SK-N-SH treated with all-trans-retinoic acid at 6 μM for 48 hours (cell line): Measurements from ENCODE around the gene FILIP1.

ENCODE experiments used
- ATAC-seq: fragments of 200-7000 bp; cut with Tn5 transposase; 3 replicates; pipeline ENCODE4 v1.9.1; 2020; ENCODE audit warnings: mild to moderate bottlenecking, moderate library complexity
- ARNTL ChIP-seq: fragments of 450-650 bp; formaldehyde crosslinking; IDR thresholded peaks from 2 replicates; pipeline ENCODE4 v1.5.0; 2020; ENCODE audit warnings: low read depth, mild to moderate bottlenecking, moderate library complexity, borderline replicate concordance
- BACH2 ChIP-seq: fragments of 250-450 bp; sonication (Bioruptor Pico); IDR thresholded peaks from 2 replicates; pipeline ENCODE4 v1.9.0; 2021; ENCODE audit warnings: mild to moderate bottlenecking, borderline replicate concordance
- CSDC2 ChIP-seq: fragments of 250-450 bp; sonication (Bioruptor Pico); IDR thresholded peaks from 2 replicates; pipeline ENCODE4 v1.5.0; 2020; ENCODE audit warnings: mild to moderate bottlenecking, moderate library complexity
- ESRRG ChIP-seq: fragments of 250-450 bp; sonication (Bioruptor Pico); IDR thresholded peaks from 2 replicates; pipeline ENCODE4 v1.6.1; 2021; ENCODE audit warnings: mild to moderate bottlenecking
- GLIS3 ChIP-seq: fragments of 250-450 bp; sonication (Bioruptor Pico); IDR thresholded peaks from 2 replicates; pipeline ENCODE4 v1.5.0; 2020; ENCODE audit warnings: mild to moderate bottlenecking, moderate library complexity
- ISL1 ChIP-seq: fragments of 250-450 bp; sonication (Bioruptor Pico); IDR thresholded peaks from 2 replicates; pipeline ENCODE4 v2.1.2; 2022; ENCODE audit warnings: mild to moderate bottlenecking, moderate library complexity
- OSR1 ChIP-seq: fragments of 250-450 bp; sonication (Bioruptor Pico); IDR thresholded peaks from 2 replicates; pipeline ENCODE4 v1.8.0; 2022; ENCODE audit warnings: moderate library complexity, mild to moderate bottlenecking, inconsistent platforms
- PPARA ChIP-seq: fragments of 250-450 bp; sonication (Bioruptor Pico); IDR thresholded peaks from 2 replicates; pipeline ENCODE4 v1.5.0; 2020; ENCODE audit warnings: mild to moderate bottlenecking, borderline replicate concordance
- RARB ChIP-seq: fragments of 250-450 bp; sonication (Bioruptor Pico); IDR thresholded peaks from 2 replicates; pipeline ENCODE4 v1.8.0; 2021; ENCODE audit warnings: mild to moderate bottlenecking, moderate library complexity
- TCF4 ChIP-seq: fragments of 250-450 bp; sonication (Bioruptor Pico); IDR thresholded peaks from 2 replicates; pipeline ENCODE4 v1.8.0; 2021; ENCODE audit warnings: mild to moderate bottlenecking, moderate library complexity, borderline replicate concordance
- ZC3H10 ChIP-seq: fragments of 250-450 bp; sonication (Bioruptor Pico); IDR thresholded peaks from 2 replicates; pipeline ENCODE4 v1.5.1; 2021; ENCODE audit warnings: mild to moderate bottlenecking, moderate library complexity
- ZFP3 ChIP-seq: fragments of 250-450 bp; sonication (Bioruptor Pico); IDR thresholded peaks from 2 replicates; pipeline ENCODE4 v1.5.0; 2020; ENCODE audit warnings: mild to moderate bottlenecking, moderate library complexity
- ZFP30 ChIP-seq: fragments of 450-650 bp; formaldehyde crosslinking; IDR thresholded peaks from 2 replicates; pipeline ENCODE4 v1.5.0; 2022; ENCODE audit warnings: mild to moderate bottlenecking, moderate library complexity
- ZNF565 ChIP-seq: fragments of 450-650 bp; formaldehyde crosslinking; conservative IDR thresholded peaks from 2 replicates; pipeline ENCODE4 v1.5.0; 2020; ENCODE audit warnings: low read depth, mild to moderate bottlenecking, moderate library complexity
- ZNF8 ChIP-seq: fragments of 450-650 bp; formaldehyde crosslinking; IDR thresholded peaks from 2 replicates; pipeline ENCODE4 v1.5.0; 2020; ENCODE audit warnings: mild to moderate bottlenecking, moderate library complexity
- TF ChIP-seq, protein P1 (sequence below): fragments of 250-450 bp; sonication (Bioruptor Pico); IDR thresholded peaks from 2 replicates; pipeline ENCODE4 v1.5.0; 2020; ENCODE audit warnings: mild to moderate bottlenecking, moderate library complexity
- TF ChIP-seq, protein P2 (sequence below): fragments of 250-450 bp; sonication (Bioruptor Pico); IDR thresholded peaks from 2 replicates; pipeline ENCODE4 v1.8.0; 2021; ENCODE audit warnings: low read depth, mild to moderate bottlenecking, moderate library complexity, borderline replicate concordance
- TF ChIP-seq, protein P3 (sequence below): fragments of 250-450 bp; sonication (Bioruptor Pico); IDR thresholded peaks from 2 replicates; pipeline ENCODE4 v1.5.1; 2020; ENCODE audit warnings: low read depth, mild to moderate bottlenecking, moderate library complexity
- TF ChIP-seq, protein P4 (sequence below): fragments of 250-450 bp; sonication (Bioruptor Pico); IDR thresholded peaks from 2 replicates; pipeline ENCODE4 v1.8.0; 2020; ENCODE audit warnings: mild to moderate bottlenecking, moderate library complexity, borderline replicate concordance
- TF ChIP-seq, protein P5 (sequence below): fragments of 250-450 bp; sonication (Bioruptor Pico); IDR thresholded peaks from 2 replicates; pipeline ENCODE4 v1.5.1; 2021; ENCODE audit warnings: mild to moderate bottlenecking, moderate library complexity

The FILIP1 gene

DNA sequence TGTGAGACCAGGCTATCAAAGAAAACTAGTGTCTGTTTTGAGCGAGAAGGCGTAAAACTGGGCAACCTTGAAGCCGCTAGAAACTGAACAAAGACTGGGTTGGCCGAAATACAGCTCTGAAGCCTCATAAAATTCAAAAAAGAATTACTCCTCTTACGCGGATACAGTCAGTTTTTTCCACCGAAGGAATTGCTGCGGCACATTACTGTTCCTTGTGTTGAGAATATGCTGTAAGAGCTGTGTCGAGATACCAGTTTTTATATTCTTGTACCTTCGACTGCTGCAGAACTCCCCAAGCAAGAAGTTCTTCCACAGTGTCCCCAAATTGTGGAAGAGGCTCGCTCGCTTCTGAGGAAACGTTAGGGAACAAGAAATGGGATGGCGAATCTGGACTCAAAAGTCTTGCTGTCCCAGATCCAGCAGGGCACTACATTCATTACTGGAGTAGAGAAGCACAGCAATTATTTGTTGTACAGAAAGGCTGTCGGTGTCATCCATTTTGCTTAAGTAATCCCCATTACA, 249.5 kb downstream of the FILIP1 start (continued):
- TF ChIP-seq, protein P1, sequence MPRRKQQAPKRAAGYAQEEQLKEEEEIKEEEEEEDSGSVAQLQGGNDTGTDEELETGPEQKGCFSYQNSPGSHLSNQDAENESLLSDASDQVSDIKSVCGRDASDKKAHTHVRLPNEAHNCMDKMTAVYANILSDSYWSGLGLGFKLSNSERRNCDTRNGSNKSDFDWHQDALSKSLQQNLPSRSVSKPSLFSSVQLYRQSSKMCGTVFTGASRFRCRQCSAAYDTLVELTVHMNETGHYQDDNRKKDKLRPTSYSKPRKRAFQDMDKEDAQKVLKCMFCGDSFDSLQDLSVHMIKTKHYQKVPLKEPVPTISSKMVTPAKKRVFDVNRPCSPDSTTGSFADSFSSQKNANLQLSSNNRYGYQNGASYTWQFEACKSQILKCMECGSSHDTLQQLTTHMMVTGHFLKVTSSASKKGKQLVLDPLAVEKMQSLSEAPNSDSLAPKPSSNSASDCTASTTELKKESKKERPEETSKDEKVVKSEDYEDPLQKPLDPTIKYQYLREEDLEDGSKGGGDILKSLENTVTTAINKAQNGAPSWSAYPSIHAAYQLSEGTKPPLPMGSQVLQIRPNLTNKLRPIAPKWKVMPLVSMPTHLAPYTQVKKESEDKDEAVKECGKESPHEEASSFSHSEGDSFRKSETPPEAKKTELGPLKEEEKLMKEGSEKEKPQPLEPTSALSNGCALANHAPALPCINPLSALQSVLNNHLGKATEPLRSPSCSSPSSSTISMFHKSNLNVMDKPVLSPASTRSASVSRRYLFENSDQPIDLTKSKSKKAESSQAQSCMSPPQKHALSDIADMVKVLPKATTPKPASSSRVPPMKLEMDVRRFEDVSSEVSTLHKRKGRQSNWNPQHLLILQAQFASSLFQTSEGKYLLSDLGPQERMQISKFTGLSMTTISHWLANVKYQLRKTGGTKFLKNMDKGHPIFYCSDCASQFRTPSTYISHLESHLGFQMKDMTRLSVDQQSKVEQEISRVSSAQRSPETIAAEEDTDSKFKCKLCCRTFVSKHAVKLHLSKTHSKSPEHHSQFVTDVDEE (CRISPR knock-in tag), result no peak
- TF ChIP-seq ZFP30 (CRISPR knock-in tag), result no peak
- TF ChIP-seq ISL1 (CRISPR knock-in tag), result no peak
- TF ChIP-seq ARNTL (CRISPR knock-in tag), result no peak
- no peak; the same call in 1 of the 2 replicates for TF ChIP-seq ZFP3
- TF ChIP-seq, protein P2, sequence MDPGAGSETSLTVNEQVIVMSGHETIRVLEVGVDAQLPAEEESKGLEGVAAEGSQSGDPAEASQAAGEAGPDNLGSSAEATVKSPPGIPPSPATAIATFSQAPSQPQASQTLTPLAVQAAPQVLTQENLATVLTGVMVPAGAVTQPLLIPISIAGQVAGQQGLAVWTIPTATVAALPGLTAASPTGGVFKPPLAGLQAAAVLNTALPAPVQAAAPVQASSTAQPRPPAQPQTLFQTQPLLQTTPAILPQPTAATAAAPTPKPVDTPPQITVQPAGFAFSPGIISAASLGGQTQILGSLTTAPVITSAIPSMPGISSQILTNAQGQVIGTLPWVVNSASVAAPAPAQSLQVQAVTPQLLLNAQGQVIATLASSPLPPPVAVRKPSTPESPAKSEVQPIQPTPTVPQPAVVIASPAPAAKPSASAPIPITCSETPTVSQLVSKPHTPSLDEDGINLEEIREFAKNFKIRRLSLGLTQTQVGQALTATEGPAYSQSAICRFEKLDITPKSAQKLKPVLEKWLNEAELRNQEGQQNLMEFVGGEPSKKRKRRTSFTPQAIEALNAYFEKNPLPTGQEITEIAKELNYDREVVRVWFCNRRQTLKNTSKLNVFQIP (CRISPR knock-in tag), result no peak
- no peak for TF ChIP-seq CSDC2 (CRISPR knock-in tag)

DNA sequence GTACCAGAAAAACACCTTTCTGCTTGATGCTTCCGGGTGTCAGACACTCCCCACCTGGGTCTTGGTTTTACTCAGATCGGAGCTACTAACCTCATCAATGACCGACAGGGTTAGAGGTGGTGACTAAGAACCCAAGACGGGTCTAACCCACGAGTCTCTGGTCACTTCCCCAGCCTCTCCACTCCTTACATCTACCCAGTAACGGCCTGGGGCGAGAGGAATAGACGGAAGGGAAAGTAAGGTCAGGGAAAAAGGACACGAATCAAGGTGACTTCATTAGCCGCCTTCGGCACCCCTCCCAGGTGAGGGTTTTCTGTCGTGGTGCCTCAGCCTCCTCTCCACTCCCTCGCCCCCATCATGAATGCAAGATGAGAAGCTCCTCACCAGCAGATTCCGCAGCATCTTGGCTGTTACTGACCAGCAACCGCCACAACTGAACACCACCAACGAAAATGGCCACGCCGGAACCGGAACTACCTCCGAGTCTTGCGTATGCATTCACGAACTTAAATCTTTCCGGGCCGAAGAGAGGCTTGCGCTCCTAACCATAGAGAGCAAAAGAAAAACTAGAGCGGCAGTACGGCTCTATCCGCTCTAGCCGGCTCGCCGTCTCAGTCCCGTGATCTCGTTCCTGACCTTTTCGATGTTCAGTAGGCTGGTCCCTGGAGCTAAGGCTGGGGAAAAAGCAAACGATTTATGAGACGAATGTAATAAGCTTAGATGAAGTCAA, 250.1 kb downstream of the FILIP1 start, which contains the start of gene COX7A2:
TSS of gene COX7A2 (minus strand) at position 469 of the 730 bp plus-strand sequence. CDS start at position 402, 67 bp downstream.
- TF ChIP-seq ZFP3 (peak; percentile 56; the same call in 1 of the 2 replicates), CSDC2 (CRISPR knock-in tag) (no peak), RARB (CRISPR knock-in tag) (no peak), GLIS3 (CRISPR knock-in tag) (no peak), ISL1 (CRISPR knock-in tag) (no peak), ZNF565 (CRISPR knock-in tag) (no peak), ARNTL (CRISPR knock-in tag) (no peak), ESRRG (CRISPR knock-in tag) (no peak), ZNF8 (no peak), TCF4 (no peak), PPARA (CRISPR knock-in tag) (no peak), ZC3H10 (CRISPR knock-in tag) (0 out of 2 replicates have a peak, but pooled peaks have one; percentile 13), BACH2 (CRISPR knock-in tag) (no peak), OSR1 (CRISPR knock-in tag) (no peak)
- TF ChIP-seq, protein P1 (CRISPR knock-in tag), result no peak
- TF ChIP-seq, protein P3, sequence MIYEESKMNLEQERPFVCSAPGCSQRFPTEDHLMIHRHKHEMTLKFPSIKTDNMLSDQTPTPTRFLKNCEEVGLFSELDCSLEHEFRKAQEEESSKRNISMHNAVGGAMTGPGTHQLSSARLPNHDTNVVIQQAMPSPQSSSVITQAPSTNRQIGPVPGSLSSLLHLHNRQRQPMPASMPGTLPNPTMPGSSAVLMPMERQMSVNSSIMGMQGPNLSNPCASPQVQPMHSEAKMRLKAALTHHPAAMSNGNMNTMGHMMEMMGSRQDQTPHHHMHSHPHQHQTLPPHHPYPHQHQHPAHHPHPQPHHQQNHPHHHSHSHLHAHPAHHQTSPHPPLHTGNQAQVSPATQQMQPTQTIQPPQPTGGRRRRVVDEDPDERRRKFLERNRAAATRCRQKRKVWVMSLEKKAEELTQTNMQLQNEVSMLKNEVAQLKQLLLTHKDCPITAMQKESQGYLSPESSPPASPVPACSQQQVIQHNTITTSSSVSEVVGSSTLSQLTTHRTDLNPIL (CRISPR knock-in tag), result no peak
- TF ChIP-seq, protein P2 (CRISPR knock-in tag), result peak; percentile 77; the same call in 1 of the 2 replicates
- TF ChIP-seq, protein P4, sequence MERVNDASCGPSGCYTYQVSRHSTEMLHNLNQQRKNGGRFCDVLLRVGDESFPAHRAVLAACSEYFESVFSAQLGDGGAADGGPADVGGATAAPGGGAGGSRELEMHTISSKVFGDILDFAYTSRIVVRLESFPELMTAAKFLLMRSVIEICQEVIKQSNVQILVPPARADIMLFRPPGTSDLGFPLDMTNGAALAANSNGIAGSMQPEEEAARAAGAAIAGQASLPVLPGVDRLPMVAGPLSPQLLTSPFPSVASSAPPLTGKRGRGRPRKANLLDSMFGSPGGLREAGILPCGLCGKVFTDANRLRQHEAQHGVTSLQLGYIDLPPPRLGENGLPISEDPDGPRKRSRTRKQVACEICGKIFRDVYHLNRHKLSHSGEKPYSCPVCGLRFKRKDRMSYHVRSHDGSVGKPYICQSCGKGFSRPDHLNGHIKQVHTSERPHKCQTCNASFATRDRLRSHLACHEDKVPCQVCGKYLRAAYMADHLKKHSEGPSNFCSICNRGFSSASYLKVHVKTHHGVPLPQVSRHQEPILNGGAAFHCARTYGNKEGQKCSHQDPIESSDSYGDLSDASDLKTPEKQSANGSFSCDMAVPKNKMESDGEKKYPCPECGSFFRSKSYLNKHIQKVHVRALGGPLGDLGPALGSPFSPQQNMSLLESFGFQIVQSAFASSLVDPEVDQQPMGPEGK (CRISPR knock-in tag), result no peak
- TF ChIP-seq, protein P5, sequence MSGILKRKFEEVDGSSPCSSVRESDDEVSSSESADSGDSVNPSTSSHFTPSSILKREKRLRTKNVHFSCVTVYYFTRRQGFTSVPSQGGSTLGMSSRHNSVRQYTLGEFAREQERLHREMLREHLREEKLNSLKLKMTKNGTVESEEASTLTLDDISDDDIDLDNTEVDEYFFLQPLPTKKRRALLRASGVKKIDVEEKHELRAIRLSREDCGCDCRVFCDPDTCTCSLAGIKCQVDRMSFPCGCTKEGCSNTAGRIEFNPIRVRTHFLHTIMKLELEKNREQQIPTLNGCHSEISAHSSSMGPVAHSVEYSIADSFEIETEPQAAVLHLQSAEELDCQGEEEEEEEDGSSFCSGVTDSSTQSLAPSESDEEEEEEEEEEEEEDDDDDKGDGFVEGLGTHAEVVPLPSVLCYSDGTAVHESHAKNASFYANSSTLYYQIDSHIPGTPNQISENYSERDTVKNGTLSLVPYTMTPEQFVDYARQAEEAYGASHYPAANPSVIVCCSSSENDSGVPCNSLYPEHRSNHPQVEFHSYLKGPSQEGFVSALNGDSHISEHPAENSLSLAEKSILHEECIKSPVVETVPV (CRISPR knock-in tag), result no peak

More for the DNA sequence above, 250.1 kb downstream of the FILIP1 start, which contains the start of gene COX7A2:
- ATAC-seq, result peak; percentile 98
